ENCODE measurements around the gene SNRPA. TPM values are rescaled to one million over a fixed set of nuclear protein-coding genes. Genes with fewer than 3 reads are reported as not detected.

Gene SNRPA
- total and polyA plus RNA-seq, 2 of the 13 experiments (the other 11 are each of a cell fraction or from before 2014, with no cell fraction given) = 59.6 to 162 TPM

DNA sequence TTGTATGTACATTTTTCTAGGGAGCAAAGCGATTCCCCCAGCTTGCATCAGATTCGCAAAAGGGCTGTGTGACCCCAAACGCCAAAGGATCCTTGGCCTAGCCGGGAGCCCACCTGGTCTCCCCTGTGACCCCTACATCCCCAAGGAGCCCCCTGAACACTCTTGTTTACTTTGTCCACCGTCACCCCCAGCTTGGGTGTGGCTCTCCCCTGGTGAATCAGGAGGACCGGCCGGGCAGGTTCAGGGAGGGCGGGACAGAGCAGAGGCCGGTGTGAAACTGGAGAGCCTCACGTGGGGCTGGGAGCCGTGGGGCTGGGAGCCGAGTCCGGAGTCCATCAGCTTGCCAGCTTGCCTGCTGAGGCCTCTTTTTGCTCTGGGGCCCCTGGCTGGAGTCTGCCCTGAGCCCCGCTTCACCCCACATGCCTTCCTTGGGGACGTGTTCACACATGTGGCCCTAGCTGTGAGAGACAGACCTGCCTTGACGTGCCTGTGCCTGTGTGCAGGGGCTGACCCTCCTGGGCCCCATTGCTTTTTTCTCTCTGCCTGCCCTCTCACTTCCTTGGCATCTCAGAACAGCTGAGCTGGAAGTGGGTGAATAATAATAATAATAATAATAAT, 32.1 kb upstream of the SNRPA start (continued):
- TF ChIP-seq, protein P1, sequence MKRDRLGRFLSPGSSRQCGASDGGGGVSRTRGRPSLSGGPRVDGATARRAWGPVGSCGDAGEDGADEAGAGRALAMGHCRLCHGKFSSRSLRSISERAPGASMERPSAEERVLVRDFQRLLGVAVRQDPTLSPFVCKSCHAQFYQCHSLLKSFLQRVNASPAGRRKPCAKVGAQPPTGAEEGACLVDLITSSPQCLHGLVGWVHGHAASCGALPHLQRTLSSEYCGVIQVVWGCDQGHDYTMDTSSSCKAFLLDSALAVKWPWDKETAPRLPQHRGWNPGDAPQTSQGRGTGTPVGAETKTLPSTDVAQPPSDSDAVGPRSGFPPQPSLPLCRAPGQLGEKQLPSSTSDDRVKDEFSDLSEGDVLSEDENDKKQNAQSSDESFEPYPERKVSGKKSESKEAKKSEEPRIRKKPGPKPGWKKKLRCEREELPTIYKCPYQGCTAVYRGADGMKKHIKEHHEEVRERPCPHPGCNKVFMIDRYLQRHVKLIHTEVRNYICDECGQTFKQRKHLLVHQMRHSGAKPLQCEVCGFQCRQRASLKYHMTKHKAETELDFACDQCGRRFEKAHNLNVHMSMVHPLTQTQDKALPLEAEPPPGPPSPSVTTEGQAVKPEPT (CRISPR knock-in tag; IDR thresholded peaks at IDR 0.05; ENCODE audit: low read depth) = no peak
- TF ChIP-seq HCFC1 (IDR thresholded peaks at IDR 0.05; ENCODE audit: low read depth, low read length) = no peak
- TF ChIP-seq, protein P2, sequence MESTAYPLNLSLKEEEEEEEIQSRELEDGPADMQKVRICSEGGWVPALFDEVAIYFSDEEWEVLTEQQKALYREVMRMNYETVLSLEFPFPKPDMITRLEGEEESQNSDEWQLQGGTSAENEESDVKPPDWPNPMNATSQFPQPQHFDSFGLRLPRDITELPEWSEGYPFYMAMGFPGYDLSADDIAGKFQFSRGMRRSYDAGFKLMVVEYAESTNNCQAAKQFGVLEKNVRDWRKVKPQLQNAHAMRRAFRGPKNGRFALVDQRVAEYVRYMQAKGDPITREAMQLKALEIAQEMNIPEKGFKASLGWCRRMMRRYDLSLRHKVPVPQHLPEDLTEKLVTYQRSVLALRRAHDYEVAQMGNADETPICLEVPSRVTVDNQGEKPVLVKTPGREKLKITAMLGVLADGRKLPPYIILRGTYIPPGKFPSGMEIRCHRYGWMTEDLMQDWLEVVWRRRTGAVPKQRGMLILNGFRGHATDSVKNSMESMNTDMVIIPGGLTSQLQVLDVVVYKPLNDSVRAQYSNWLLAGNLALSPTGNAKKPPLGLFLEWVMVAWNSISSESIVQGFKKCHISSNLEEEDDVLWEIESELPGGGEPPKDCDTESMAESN (CRISPR knock-in tag; conservative IDR thresholded peaks at IDR 0.05) = 0 out of 2 replicates have a peak, but pooled peaks have one; percentile 20
- TF ChIP-seq, protein P3, sequence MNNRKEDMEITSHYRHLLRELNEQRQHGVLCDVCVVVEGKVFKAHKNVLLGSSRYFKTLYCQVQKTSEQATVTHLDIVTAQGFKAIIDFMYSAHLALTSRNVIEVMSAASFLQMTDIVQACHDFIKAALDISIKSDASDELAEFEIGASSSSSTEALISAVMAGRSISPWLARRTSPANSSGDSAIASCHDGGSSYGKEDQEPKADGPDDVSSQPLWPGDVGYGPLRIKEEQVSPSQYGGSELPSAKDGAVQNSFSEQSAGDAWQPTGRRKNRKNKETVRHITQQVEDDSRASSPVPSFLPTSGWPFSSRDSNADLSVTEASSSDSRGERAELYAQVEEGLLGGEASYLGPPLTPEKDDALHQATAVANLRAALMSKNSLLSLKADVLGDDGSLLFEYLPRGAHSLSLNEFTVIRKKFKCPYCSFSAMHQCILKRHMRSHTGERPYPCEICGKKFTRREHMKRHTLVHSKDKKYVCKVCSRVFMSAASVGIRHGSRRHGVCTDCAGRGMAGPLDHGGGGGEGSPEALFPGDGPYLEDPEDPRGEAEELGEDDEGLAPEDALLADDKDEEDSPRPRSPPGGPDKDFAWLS (CRISPR knock-in tag; IDR thresholded peaks at IDR 0.05; ENCODE audit: borderline replicate concordance) = peak; percentile 84; the same call in 1 of the 2 replicates
- TF ChIP-seq, protein P4, sequence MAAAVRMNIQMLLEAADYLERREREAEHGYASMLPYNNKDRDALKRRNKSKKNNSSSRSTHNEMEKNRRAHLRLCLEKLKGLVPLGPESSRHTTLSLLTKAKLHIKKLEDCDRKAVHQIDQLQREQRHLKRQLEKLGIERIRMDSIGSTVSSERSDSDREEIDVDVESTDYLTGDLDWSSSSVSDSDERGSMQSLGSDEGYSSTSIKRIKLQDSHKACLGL (CRISPR knock-in tag; IDR thresholded peaks at IDR 0.05) = peak; percentile 69; the same call in 1 of the 2 replicates
- peak; percentile 96 for TF ChIP-seq SPEN (CRISPR knock-in tag; IDR thresholded peaks at IDR 0.05; ENCODE audit: low read depth)
- peak; percentile 55; the same call in 1 of the 2 replicates for TF ChIP-seq KAT7 (CRISPR knock-in tag; IDR thresholded peaks at IDR 0.05; ENCODE audit: borderline replicate concordance)
- TF ChIP-seq ZNF777 (CRISPR knock-in tag; IDR thresholded peaks at IDR 0.05) = peak; percentile 59
- no peak for TF ChIP-seq ZNF282 (IDR thresholded peaks at IDR 0.05; ENCODE audit: partially characterized antibody)
- TF ChIP-seq, protein P5, sequence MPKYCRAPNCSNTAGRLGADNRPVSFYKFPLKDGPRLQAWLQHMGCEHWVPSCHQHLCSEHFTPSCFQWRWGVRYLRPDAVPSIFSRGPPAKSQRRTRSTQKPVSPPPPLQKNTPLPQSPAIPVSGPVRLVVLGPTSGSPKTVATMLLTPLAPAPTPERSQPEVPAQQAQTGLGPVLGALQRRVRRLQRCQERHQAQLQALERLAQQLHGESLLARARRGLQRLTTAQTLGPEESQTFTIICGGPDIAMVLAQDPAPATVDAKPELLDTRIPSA (CRISPR knock-in tag; IDR thresholded peaks at IDR 0.05; ENCODE audit: borderline replicate concordance) = no peak
- TF ChIP-seq, protein P6, sequence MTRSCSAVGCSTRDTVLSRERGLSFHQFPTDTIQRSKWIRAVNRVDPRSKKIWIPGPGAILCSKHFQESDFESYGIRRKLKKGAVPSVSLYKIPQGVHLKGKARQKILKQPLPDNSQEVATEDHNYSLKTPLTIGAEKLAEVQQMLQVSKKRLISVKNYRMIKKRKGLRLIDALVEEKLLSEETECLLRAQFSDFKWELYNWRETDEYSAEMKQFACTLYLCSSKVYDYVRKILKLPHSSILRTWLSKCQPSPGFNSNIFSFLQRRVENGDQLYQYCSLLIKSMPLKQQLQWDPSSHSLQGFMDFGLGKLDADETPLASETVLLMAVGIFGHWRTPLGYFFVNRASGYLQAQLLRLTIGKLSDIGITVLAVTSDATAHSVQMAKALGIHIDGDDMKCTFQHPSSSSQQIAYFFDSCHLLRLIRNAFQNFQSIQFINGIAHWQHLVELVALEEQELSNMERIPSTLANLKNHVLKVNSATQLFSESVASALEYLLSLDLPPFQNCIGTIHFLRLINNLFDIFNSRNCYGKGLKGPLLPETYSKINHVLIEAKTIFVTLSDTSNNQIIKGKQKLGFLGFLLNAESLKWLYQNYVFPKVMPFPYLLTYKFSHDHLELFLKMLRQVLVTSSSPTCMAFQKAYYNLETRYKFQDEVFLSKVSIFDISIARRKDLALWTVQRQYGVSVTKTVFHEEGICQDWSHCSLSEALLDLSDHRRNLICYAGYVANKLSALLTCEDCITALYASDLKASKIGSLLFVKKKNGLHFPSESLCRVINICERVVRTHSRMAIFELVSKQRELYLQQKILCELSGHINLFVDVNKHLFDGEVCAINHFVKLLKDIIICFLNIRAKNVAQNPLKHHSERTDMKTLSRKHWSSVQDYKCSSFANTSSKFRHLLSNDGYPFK (CRISPR knock-in tag; IDR thresholded peaks at IDR 0.05; ENCODE audit: borderline replicate concordance) = no peak
- TF ChIP-seq SRSF4 (IDR thresholded peaks at IDR 0.05; ENCODE audit: low read depth, low read length, poor library complexity, severe bottlenecking) = no peak
- no peak for TF ChIP-seq CREB1 (IDR thresholded peaks at IDR 0.05)
- TF ChIP-seq CREB1 (CRISPR knock-in tag; IDR thresholded peaks at IDR 0.05) = no peak
- no peak for TF ChIP-seq PHF20 (CRISPR knock-in tag; IDR thresholded peaks at IDR 0.05)
- TF ChIP-seq ZNF367 (CRISPR knock-in tag; IDR thresholded peaks at IDR 0.05; ENCODE audit: borderline replicate concordance) = no peak
- no peak for TF ChIP-seq ZNF562 (CRISPR knock-in tag; IDR thresholded peaks at IDR 0.05; ENCODE audit: borderline replicate concordance)
- TF ChIP-seq RBM39 (IDR thresholded peaks at IDR 0.05; ENCODE audit: low read depth, low read length, poor library complexity, severe bottlenecking) = peak; percentile 42
- no peak for TF ChIP-seq GZF1 (CRISPR knock-in tag; IDR thresholded peaks at IDR 0.05)
- 0 out of 2 replicates have a peak, but pooled peaks have one; percentile 21 for TF ChIP-seq NKX3-1 (CRISPR knock-in tag; IDR thresholded peaks at IDR 0.05)

All from HepG2 (cell line).